Pancreas (tissue), 10 donors: ENCODE results near the gene PRLHR. TPM values are rescaled to one million over a fixed set of nuclear protein-coding genes. Genes with fewer than 3 reads are reported as not detected.

Source experiments
- ATAC-seq, 4 donors: fragments of 200-7000 bp; cut with Tn5 transposase; one replicate each; pipeline versions ENCODE4 v1.8.0 to v1.9.1; 2020; ENCODE audit warnings: mild to moderate bottlenecking in 4 of 4, moderate library complexity in 4 of 4
- DNase-seq, 6 donors: peaks; one replicate each; pipeline ENCODE4 v3.0.0-alpha.2; 2020
- FAIRE-seq: peaks from 2 replicates; lab custom pipeline; 2012; peaks lifted over from hg19 to GRCh38; lab: Jason Lieb, UNC
- H3K27ac ChIP-seq, 4 donors: fragments of 200-600 bp; sonication (generic); 1 replicate in 3 of 4; 2 replicates in 1 of 4; pipeline versions ENCODE4 v1.5.0 to v1.8.0; 2020
- H3K27me3 ChIP-seq, 4 donors: fragments of 200-600 bp; one replicate each; pipeline ENCODE4 v1.8.0; 2021
- H3K36me3 ChIP-seq, 3 donors: fragments of 200-600 bp; sonication (generic) in 1 of 3; one replicate each; pipeline versions ENCODE4 v1.5.0 to v1.8.0; 2020 to 2021
- H3K4me1 ChIP-seq, 3 donors: fragments of 200-600 bp; one replicate each; pipeline ENCODE4 v1.8.0; 2021
- H3K4me3 ChIP-seq, 4 donors: fragments of 200-600 bp; sonication (generic) in 2 of 4; one replicate each; pipeline versions ENCODE4 v1.5.0 to v1.8.0; 2020 to 2021
- H3K9me3 ChIP-seq, 4 donors: fragments of 200-600 bp; one replicate each; pipeline ENCODE4 v1.8.0; 2021
- WGBS, 2 donors: extraction: QIAGEN DNeasy Blood & Tissue Kit; methylation state at CpG; one replicate each; pipeline ENCODE4 v1.1.7; 2013; 5-methylcytosine and 5-hydroxymethylcytosine counted together
- intact Hi-C, 3 donors: fragments of 100-400 bp; cut with DNase I; formaldehyde crosslinking; loops; one replicate each; pipeline versions ENCODE4 v1.11.1 to v1.14.2; 2022
- polyA plus RNA-seq, 2 donors: library from polyadenylated mRNA; stranded (reverse); fragments of 200-250 nt; gene quantifications; one replicate each; pipeline ENCODE4 v1.2.3, GENCODE V29; 2013
- total RNA-seq, 6 donors: library from RNA; stranded (reverse); fragmentation: NEBNext Ultra II Directional in 4 of 6; extraction: Animal tissue kit (Norgen Biotek cat#: 25700) in 4 of 6; gene quantifications; one replicate each; pipeline versions ENCODE4 v1.2.1 to v1.2.4, GENCODE V29; 2021 to 2023
- TF ChIP-seq, protein P1 (sequence below), 4 donors: fragments of 200-600 bp; sonication (generic) in 3 of 4; IDR thresholded peaks; one replicate each; pipeline versions ENCODE4 v1.5.0 to v1.8.0; 2021; ENCODE audit warnings: antibody characterized with exemption in 4 of 4
- donor health status: healthy with polysubstance abuse.
- donor health status: DM: no; HTN: no; CAD: no; lungs with moderate emphysema.
- donor health status: DM: no; HTN: no; CAD: no.
- donor health status: control.
- donor health status: control.
- donor health status: Bipolar disorder and iron deficiency.
- donor health status: DM: yes; HTN: yes; CAD: no.
- donor health status: DM: no; HTN: no; CAD: no.
- donor health status: DM: no; HTN: no; CAD: no.
- donor health status: DM: yes; HTN: yes; CAD: no.

Gene PRLHR
- total RNA-seq (under 1 TPM in 4 of 6 donors, not detected in 2; 0.04 to 0.63 (median 0.32) TPM), polyA plus RNA-seq (under 1 TPM; 0.11 to 0.80 TPM)

DNA sequence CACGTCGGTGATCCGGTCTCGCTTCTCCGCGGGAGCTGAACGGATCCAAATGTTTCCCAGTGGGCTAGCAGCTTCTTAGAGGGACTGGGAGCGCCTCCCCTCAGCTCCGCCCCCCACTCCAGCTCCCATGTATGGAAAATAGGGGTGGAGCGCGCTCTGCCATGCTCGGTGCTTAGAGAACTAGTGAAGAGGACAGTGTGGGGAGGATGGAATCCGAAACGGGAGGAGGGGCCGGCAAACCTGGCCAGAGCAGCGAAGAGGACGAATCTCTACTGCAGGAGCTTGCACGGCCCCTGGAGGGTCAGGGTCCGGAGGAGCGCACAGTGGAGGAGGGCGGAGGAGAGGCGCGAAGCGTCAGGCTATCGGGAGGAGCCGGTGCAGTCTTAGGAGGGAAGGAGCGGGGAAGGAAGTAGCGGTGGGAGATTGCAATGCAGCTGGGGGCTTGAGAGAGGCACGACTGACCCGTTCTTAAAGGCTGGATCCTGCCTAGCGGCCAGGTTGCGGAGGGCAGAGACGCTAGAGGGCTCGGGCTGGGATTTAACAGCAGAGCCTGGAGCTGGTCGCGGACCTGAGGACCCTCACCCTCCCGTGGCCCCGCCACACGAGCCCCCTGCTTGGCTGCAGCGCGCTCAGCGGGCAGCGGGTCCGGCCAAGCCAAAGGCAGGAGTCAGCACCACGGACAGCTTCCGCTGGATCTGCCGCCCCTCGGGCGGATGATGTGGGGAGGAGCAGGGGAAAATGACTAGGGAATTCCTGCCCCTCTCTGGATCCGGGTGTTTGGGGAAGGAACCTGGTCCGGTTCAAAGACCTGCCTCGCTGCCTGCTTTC lies at the start of gene PRLHR:
Gene PRLHR (minus strand): TSS at position 51 of the 828 bp plus-strand sequence. CDS start 404 bp downstream, outside the sequence.
- TF ChIP-seq, protein P1, sequence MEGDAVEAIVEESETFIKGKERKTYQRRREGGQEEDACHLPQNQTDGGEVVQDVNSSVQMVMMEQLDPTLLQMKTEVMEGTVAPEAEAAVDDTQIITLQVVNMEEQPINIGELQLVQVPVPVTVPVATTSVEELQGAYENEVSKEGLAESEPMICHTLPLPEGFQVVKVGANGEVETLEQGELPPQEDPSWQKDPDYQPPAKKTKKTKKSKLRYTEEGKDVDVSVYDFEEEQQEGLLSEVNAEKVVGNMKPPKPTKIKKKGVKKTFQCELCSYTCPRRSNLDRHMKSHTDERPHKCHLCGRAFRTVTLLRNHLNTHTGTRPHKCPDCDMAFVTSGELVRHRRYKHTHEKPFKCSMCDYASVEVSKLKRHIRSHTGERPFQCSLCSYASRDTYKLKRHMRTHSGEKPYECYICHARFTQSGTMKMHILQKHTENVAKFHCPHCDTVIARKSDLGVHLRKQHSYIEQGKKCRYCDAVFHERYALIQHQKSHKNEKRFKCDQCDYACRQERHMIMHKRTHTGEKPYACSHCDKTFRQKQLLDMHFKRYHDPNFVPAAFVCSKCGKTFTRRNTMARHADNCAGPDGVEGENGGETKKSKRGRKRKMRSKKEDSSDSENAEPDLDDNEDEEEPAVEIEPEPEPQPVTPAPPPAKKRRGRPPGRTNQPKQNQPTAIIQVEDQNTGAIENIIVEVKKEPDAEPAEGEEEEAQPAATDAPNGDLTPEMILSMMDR (IDR thresholded peaks at IDR 0.05), result no peak
- FAIRE-seq (no peak), ATAC-seq (peak; percentile 44 to 67 (median 67)), DNase-seq (peak; percentile 30 to 87 (median 54))
- Histone ChIP-seq H3K9me3 (no peaks in the 10 kb centered on the region), H3K4me1 (peaks cover 12 to 28% (median 13%) of the 10 kb centered on the region in 3 donors), H3K27me3 (peaks cover 0 to 13% (median 5%) of the 10 kb centered on the region in 4 donors), H3K27ac (no peak within 1 kb of the TSS), H3K36me3 (no peaks in the 10 kb centered on the region), H3K4me3 (peak within 1 kb of the TSS in 1 of 4 donors; percentile 10)
- 6 to 7% methylated on average over 51 to 52 of the region's 52 CpGs for WGBS, 2 donors
- intact Hi-C loops, result no loop called here

DNA sequence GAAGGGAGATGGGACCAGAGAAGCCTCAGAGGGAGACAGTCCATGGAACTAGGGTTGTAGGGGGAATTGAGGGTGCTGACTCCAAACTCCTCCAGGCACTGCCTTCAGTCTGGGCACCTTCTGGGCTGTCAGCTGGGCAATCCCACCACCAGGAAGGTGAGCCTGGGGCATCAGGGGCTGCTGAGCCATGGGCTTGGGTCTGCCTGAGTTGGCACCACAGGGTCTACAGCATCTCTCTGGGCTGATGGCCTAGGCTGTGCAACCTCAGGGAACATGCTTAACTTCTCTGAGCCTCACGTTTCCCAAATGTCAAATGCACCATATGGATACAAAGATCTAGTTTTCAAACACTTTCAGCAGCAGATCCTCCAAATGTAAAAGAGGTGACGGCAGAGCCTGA lies 46.8 kb upstream of the PRLHR start:
- no peaks in the 10 kb centered on the region for H3K36me3 ChIP-seq
- H3K27ac ChIP-seq, result no peak overlapping the region
- FAIRE-seq (no peak), DNase-seq (no peak), ATAC-seq (no peak)
- WGBS, 2 donors, result 68 to 77% methylated on average over 2 of the region's 2 CpGs
- H3K4me3 ChIP-seq, result no peak overlapping the region
- TF ChIP-seq, protein P1 (IDR thresholded peaks at IDR 0.05), result no peak
- no peaks in the 10 kb centered on the region for H3K4me1 ChIP-seq
- intact Hi-C loops, result no loop called here
- no peaks in the 10 kb centered on the region for H3K27me3 ChIP-seq
- H3K9me3 ChIP-seq, result no peaks in the 10 kb centered on the region

DNA sequence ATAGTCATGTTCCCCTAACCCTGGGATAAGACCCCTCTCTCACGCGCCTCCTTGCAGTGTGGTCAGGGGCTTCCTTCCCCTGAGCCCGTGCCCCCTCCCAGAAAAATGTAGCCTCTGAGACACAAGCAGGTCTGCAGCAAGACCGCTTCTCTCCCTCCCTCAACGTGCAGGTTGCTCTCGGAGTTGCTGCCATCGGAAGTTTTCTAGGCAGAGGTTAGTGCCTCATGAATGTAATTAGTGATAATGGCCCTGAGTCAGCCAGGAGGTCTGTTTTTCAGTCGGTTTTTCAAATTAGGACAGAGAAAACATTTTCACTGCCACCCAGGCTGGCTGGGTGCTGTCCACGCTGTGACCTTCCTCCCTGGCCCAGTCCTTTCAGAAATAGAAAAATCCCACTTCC lies 43.2 kb upstream of the PRLHR start:
- no peak for ATAC-seq
- peaks cover 0 to 6% (median 0%) of the 10 kb centered on the region in 3 donors for H3K4me1 ChIP-seq
- intact Hi-C loops, result no loop called here
- no peaks in the 10 kb centered on the region for H3K9me3 ChIP-seq
- no peak overlapping the region for H3K4me3 ChIP-seq
- H3K36me3 ChIP-seq, result no peaks in the 10 kb centered on the region
- DNase-seq, result no peak
- TF ChIP-seq, protein P1 (IDR thresholded peaks at IDR 0.05), result no peak
- H3K27me3 ChIP-seq, result no peaks in the 10 kb centered on the region
- no peak overlapping the region for H3K27ac ChIP-seq
- no peak for FAIRE-seq
- 80 to 86% methylated on average over 9 of the region's 9 CpGs for WGBS, 2 donors

DNA sequence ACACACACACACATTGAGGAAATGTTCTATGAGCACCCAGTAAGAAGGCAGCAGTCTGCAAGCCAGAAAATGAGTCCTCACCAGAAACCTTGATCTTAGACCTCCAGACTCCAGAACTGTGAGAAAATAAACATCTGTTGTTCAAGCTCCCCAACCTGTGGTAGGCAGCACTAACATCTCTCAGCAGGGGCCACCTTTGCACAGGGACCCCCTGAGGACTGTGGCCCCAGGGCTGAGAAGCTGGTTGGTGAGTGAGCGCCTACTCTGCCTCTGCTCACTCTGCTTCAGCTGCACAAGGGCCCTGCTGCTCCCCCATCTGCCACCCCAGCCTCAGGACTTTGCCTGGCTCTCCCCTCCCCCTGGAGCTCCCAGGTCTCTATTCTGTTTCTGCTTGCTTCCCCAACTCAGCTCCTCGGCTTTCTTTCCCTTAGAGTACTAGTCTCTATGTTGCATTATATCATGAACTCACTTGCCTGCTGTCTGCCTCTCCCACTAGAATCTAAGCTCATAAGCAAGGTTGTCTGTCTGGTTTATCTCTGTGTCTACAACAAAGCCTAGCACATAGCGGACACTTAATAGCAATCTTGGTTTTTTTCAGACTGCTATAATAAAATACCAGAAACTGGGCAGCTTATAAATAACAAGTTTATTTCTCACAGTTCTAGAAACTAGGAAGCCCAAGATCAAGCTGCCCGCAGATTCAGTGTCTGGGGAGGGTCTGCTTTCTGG lies 40.4 kb upstream of the PRLHR start:
- Histone ChIP-seq H3K27ac (no peak overlapping the region), H3K4me3 (no peak overlapping the region), H3K9me3 (no peaks in the 10 kb centered on the region), H3K4me1 (peaks cover 0 to 6% (median 0%) of the 10 kb centered on the region in 3 donors), H3K36me3 (no peaks in the 10 kb centered on the region), H3K27me3 (no peaks in the 10 kb centered on the region)
- WGBS, 2 donors, result 71 to 83% methylated on average over 4 of the region's 4 CpGs
- DNase-seq (no peak), FAIRE-seq (no peak), ATAC-seq (no peak)
- intact Hi-C loops, result no loop called here
- TF ChIP-seq, protein P1 (IDR thresholded peaks at IDR 0.05), result no peak
